Activated naive CD4-positive, alpha-beta T cell treated with Interleukin-2 at 50 U/mL for 16 hours (primary cell): ENCODE data around the gene NSG1.
A peak's percentile ranks its signal among the peaks of the same experiment; 100 is the strongest.
"Not testable (repeated sequence)": the region's sequence is repeated elsewhere in the genome, so short reads cannot be mapped to it uniquely, and the experiment has no call there.

ENCODE experiments used
- DNase-seq: peaks from one replicate; pipeline ENCODE4 v3.0.0-alpha.2; 2020

NSG1 gene

GRCh38 chr4:4386736-4387392, at the start of gene NSG1:
NSG1 (plus strand) TSS chr4:4387102; CDS start chr4:4387630, 528 bp downstream.
- DNase-seq = peak; percentile 54

- DNase-seq = no peak
Measured at GRCh38 chr4:4338210-4339001, 48.5 kb upstream of the NSG1 start.

- no peak for DNase-seq
Measured at GRCh38 chr4:4339504-4340085, 47.3 kb upstream of the NSG1 start.

- DNase-seq = no peak
Measured at GRCh38 chr4:4341861-4342650, 44.8 kb upstream of the NSG1 start.

- no peak for DNase-seq
Measured at GRCh38 chr4:4343038-4343437, 43.9 kb upstream of the NSG1 start.

GRCh38 chr4:4344915-4345527, 41.9 kb upstream of the NSG1 start:
- DNase-seq = no peak

GRCh38 chr4:4347585-4347984, 39.3 kb upstream of the NSG1 start:
- DNase-seq = no peak

- not testable (repeated sequence) for DNase-seq
Measured at GRCh38 chr4:4348585-4348984, 38.3 kb upstream of the NSG1 start.

GRCh38 chr4:4349867-4350266, 37.0 kb upstream of the NSG1 start:
- DNase-seq = no peak

GRCh38 chr4:4350909-4351308, 36.0 kb upstream of the NSG1 start:
- no peak for DNase-seq

GRCh38 chr4:4355302-4355701, 31.6 kb upstream of the NSG1 start:
- no peak for DNase-seq

GRCh38 chr4:4356106-4357041, 30.5 kb upstream of the NSG1 start:
- DNase-seq = no peak

- no peak for DNase-seq
Measured at GRCh38 chr4:4358093-4358854, 28.6 kb upstream of the NSG1 start.

- DNase-seq = no peak
Measured at GRCh38 chr4:4361883-4362282, 25.0 kb upstream of the NSG1 start.

- no peak for DNase-seq
Measured at GRCh38 chr4:4362991-4363697, 23.8 kb upstream of the NSG1 start.

GRCh38 chr4:4364061-4364460, 22.8 kb upstream of the NSG1 start:
- DNase-seq = no peak

- no peak for DNase-seq
Measured at GRCh38 chr4:4364486-4365208, 22.3 kb upstream of the NSG1 start.

GRCh38 chr4:4368809-4369580, 17.9 kb upstream of the NSG1 start:
- DNase-seq = no peak
